SK-N-SH treated with all-trans-retinoic acid at 6 μM for 48 hours (cell line): ENCODE measurements around the gene BACE1-AS.

ENCODE experiments used
- ARNTL ChIP-seq: fragments of 450-650 bp; formaldehyde crosslinking; IDR thresholded peaks from 2 replicates; pipeline ENCODE4 v1.5.0; 2020; ENCODE audit warnings: low read depth, mild to moderate bottlenecking, moderate library complexity, borderline replicate concordance
- CSDC2 ChIP-seq: fragments of 250-450 bp; sonication (Bioruptor Pico); IDR thresholded peaks from 2 replicates; pipeline ENCODE4 v1.5.0; 2020; ENCODE audit warnings: mild to moderate bottlenecking, moderate library complexity
- CSRNP3 ChIP-seq: fragments of 250-450 bp; sonication (Bioruptor Pico); IDR thresholded peaks from 2 replicates; pipeline ENCODE4 v1.5.1; 2021; ENCODE audit warnings: mild to moderate bottlenecking, moderate library complexity
- ISL1 ChIP-seq: fragments of 250-450 bp; sonication (Bioruptor Pico); IDR thresholded peaks from 2 replicates; pipeline ENCODE4 v2.1.2; 2022; ENCODE audit warnings: mild to moderate bottlenecking, moderate library complexity
- OSR1 ChIP-seq: fragments of 250-450 bp; sonication (Bioruptor Pico); IDR thresholded peaks from 2 replicates; pipeline ENCODE4 v1.8.0; 2022; ENCODE audit warnings: moderate library complexity, mild to moderate bottlenecking, inconsistent platforms
- PATZ1 ChIP-seq: fragments of 250-450 bp; sonication (Bioruptor Pico); IDR thresholded peaks from 2 replicates; pipeline ENCODE4 v1.8.0; 2020; ENCODE audit warnings: mild to moderate bottlenecking, moderate library complexity, borderline replicate concordance
- POU6F1 ChIP-seq: fragments of 250-450 bp; sonication (Bioruptor Pico); IDR thresholded peaks from 2 replicates; pipeline ENCODE4 v1.8.0; 2021; ENCODE audit warnings: low read depth, mild to moderate bottlenecking, moderate library complexity, borderline replicate concordance
- PPARA ChIP-seq: fragments of 250-450 bp; sonication (Bioruptor Pico); IDR thresholded peaks from 2 replicates; pipeline ENCODE4 v1.5.0; 2020; ENCODE audit warnings: mild to moderate bottlenecking, borderline replicate concordance
- TCF4 ChIP-seq: fragments of 250-450 bp; sonication (Bioruptor Pico); IDR thresholded peaks from 2 replicates; pipeline ENCODE4 v1.8.0; 2021; ENCODE audit warnings: mild to moderate bottlenecking, moderate library complexity, borderline replicate concordance
- TSHZ2 ChIP-seq: fragments of 250-450 bp; sonication (Bioruptor Pico); IDR thresholded peaks from 2 replicates; pipeline ENCODE4 v1.5.0; 2020; ENCODE audit warnings: mild to moderate bottlenecking, moderate library complexity
- ZC3H10 ChIP-seq: fragments of 250-450 bp; sonication (Bioruptor Pico); IDR thresholded peaks from 2 replicates; pipeline ENCODE4 v1.5.1; 2021; ENCODE audit warnings: mild to moderate bottlenecking, moderate library complexity
- ZFP3 ChIP-seq: fragments of 250-450 bp; sonication (Bioruptor Pico); IDR thresholded peaks from 2 replicates; pipeline ENCODE4 v1.5.0; 2020; ENCODE audit warnings: mild to moderate bottlenecking, moderate library complexity
- ZFP30 ChIP-seq: fragments of 450-650 bp; formaldehyde crosslinking; IDR thresholded peaks from 2 replicates; pipeline ENCODE4 v1.5.0; 2022; ENCODE audit warnings: mild to moderate bottlenecking, moderate library complexity
- ZNF70 ChIP-seq: fragments of 450-650 bp; formaldehyde crosslinking; IDR thresholded peaks from 2 replicates; pipeline ENCODE4 v1.5.0; 2020; ENCODE audit warnings: mild to moderate bottlenecking, moderate library complexity

GRCh38 chr11:117284053-117284452 lies 7.1 kb upstream of the BACE1-AS start:
- no peak for TF ChIP-seq ZFP30
- no peak for TF ChIP-seq ZC3H10
- TF ChIP-seq ARNTL (CRISPR knock-in tag) = no peak
- TF ChIP-seq OSR1 = no peak
- TF ChIP-seq TSHZ2 = no peak
- TF ChIP-seq POU6F1 (CRISPR knock-in tag) = no peak
- TF ChIP-seq ZFP3 (CRISPR knock-in tag) = no peak
- no peak for TF ChIP-seq CSDC2
- TF ChIP-seq ZNF70 = no peak
- no peak for TF ChIP-seq CSRNP3 (CRISPR knock-in tag)
- TF ChIP-seq PATZ1 (CRISPR knock-in tag) = no peak
- no peak for TF ChIP-seq PPARA (CRISPR knock-in tag)
- no peak for TF ChIP-seq TCF4 (CRISPR knock-in tag)
- TF ChIP-seq ISL1 (CRISPR knock-in tag) = no peak
